GM21529 (cell line): ENCODE results near the gene ARHGAP25.

ENCODE experiments used
- ATAC-seq: cut with Tn5 transposase; IDR thresholded peaks from one replicate; pipeline ENCODE4 v1.9.1; 2021; ENCODE audit not compliant: unreplicated experiment

The ARHGAP25 gene

DNA sequence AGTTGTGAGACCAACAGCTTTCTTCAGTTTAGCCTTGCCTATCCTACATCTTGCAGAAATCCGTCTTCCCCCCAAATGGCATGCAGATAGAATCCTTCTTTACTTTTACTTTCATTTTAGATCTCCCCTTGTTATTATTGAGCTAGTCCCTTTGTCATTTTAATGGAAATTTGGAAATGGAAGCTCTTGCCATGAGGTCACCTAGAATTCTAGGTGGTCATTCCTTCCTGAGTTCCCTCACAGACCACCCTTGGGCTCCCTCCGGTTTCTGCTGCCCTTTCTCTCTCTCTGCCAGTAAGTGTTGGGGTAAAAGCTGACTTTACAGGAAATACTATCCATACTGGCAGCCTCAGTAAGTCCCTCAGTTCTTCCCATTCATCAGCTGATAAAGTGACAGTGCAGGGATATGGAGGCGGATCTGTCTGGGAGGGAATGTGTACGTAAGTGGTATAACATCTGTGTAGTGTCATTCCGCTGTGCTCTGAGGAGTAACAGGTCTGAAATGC, 30.2 kb downstream of the ARHGAP25 start:
- no peak for ATAC-seq

DNA sequence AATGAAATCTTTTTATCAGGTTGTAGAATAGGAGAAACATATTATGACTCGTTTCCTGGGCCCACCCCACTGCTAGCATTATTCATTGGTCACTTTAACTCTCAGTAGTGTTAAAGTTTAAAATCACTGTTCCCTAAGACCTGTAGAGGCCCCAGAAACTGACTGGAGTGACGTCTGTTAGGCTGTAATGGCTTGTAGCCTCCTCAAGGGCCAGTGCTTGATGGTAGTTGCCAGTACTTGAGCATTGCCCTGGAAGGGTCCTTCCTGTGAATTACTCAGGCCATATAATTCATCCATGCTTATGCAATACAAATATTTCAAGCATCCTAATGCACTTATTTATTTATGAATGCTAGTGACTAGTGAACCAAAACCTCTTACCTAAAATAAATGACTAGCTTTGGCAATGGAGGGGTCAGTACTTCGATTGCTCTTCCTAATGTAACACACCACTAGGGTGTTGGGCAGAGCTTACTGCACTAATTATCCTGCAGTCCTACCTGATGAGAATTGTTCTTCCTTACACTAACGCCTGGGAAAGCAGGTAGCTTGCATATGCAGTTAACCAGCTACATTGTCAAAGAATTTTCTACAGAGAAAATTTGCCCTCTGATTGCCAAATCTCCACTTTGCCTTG, 31.2 kb downstream of the ARHGAP25 start:
- ATAC-seq = peak; percentile 3

DNA sequence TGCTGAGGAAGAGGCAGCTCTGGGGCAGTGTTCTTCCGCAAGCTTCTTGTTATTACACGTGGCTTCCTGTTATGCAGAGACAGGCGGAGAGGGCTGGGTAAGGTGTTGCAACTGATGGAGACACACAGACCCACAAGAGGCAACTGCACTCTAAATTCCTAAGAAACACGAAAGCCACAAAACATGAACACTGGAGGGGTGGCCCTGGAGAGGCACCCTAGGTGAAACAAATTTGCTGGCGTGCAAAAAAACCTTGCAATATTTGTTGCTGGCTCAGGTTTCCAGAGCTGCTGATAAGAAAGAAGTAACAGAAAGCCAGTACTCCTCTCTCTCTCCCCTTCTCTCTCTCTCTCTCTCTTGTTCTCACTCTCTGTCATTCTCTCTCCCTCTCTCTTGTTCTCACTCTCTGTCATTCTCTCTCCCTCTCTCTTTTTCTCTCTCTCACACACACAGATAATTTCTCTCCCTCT, 31.8 kb downstream of the ARHGAP25 start:
- peak; percentile 45 for ATAC-seq

DNA sequence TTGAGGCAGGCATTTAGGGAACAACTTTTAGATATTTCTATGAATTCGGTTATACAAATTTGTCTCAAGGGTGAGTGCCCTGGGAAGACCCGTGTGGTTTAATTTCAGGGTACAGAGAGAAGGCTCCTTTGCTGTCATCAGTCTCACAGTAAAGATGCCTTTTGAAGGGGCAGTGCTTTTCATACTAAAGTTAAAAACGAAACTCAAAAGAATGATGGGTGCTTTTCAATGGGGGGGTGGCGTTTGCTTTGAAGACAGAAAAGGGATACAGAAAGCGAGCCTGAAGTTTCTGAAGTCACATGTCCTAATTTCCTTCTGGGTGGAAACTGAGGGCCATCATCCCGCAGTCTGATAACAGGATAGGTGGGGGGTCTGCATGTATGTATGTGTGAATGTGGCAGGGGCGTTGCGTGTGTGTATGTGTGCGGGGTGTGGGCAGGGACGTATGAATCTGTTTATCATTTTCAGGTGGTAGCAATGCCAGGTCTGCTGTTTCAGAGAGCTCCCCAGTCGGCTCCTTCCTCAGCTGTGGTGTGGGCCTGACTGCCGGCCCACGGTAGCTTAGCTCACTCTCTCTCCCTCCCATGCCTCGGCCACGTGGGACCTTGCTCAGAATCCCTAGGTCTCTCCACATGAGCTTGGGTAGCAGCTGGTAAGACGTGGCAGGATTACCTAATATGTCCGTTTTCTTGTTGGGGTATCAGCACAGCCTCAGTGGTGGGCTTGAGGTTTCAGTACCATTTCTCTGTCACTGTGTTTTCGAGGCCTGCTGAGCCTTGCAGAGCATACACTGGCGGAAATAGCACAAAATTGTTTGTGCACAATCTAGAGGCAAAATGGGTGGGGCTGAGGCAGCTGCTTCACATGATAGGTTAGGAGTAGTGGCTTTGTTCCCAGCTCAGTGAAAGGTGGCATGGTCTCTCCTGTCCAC, 32.7 kb downstream of the ARHGAP25 start:
- no peak for ATAC-seq

DNA sequence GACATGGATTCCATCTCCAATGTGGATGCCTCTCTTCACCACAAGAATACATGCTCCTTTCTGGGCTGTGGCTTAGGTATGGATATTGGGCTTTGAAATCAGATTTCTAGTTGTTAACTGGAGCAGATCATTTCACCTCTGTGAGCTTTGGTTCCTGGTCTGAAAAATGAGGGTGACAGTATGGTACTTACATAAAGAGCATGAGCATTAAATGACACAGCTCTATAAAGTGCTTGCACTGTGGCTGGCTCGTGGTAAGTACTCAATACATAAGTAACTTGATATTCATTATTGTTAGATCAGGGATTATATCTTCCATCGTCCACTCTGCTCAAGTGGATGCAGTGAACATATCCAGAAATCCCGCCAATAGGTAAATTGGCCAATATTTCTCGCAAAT, 33.4 kb downstream of the ARHGAP25 start:
- no peak for ATAC-seq

DNA sequence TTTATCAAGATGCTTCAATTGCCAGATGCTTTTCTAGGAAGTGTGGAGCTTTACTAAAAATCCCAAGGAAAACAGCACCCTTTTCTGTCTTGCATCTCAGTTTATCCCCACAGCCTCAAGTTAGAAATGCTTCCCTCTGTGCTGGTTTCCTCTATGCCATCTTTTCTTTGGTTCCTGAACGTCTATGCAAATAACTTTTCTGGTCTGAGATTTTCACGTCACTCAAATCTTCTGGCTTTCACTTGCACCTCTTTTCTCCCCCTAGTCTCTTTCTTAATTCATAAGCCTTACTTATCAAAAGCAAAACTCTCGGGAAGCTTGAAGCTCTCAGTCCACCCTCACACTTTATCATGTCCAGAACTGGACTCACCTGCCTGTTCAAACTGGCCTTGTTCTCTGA, 33.9 kb downstream of the ARHGAP25 start:
- ATAC-seq = no peak

DNA sequence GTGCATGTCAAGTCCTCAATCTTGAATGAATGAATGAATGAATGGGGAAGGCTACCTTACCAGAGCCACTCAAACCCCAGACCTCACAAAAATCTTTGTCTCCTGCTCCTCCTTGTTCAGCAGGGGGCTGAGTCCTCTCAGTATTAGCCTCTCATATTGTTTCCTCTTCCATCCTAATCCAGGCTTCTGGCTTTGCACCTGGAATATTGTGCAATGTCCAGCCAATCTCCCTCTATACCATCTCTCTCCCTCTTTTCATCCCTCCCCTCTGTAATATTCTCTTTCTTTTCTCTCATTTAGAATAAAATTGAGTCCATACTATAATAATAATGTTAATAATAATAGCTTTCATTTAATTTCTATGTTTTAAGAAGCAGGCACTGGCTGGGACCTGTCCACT, 34.3 kb downstream of the ARHGAP25 start:
- no peak for ATAC-seq

DNA sequence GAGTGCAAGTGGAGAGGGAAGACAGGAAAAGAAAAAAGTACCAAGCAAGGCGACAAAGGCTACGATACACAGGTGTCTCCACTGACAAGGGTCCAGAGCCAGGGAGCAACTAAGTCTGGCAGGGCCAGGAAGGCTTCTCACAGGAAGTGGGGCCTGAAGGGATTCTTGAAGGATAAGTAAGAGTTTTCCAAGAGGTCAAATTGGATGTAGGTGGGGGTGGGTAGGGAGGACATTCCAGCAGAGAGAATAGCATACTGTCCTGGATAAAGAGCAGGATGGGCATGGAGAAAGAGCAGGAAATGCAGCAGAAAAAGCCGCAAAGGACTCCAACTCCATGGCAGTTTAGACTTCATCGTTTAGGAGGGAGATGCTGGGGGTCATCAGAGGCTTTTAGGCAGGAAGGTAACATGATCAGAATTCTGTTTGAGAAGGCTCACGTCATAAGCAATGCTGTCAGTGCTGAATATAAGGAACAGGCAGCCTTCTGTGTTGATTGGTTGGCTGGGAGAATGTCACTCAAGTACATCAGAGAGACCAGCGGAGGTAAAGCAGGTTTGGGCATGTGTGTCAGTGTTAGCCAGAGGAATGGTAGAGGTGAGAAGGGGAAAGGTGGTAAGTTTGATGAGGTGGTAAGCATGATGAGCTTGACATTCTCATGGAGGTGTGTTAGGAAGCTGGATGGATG, 35.1 kb downstream of the ARHGAP25 start:
- no peak for ATAC-seq

DNA sequence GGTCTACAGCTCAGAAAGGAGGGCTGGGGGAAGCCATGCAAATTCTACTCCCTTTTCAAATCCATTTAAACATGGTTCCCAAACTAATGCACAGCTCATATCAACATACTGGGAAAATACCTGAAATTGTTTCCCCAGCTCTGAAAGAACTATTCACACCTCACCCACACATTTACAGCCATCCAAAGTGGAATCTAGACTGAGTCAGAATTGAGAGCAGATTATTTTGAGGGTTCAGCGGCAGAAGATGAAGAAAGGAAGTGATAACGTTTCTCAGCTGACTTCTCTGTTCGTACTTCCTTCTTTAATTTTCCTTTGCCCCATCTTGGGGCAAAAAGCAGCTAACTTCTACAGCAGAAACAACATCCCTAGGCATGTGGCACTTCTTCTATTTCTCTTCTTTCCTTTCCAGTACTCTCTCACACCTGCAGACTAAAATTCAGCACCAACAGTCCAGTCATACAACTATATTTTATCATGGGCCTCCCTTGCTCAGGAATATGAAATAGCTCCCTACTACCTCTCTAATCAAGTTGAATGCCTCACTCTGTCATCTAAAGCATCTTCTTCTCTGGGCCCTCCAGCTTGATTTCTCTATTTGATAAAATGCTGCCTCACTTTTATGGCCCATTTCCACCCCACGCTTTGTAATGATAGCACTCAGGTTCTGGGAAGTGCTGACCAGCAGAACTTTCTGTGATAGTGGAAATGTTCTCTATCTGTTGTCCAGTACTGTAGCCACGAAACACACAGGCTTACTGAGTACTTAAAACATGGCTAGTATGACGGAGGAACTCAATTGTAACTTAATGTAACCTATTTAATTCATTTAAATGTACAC, 35.9 kb downstream of the ARHGAP25 start:
- no peak for ATAC-seq

DNA sequence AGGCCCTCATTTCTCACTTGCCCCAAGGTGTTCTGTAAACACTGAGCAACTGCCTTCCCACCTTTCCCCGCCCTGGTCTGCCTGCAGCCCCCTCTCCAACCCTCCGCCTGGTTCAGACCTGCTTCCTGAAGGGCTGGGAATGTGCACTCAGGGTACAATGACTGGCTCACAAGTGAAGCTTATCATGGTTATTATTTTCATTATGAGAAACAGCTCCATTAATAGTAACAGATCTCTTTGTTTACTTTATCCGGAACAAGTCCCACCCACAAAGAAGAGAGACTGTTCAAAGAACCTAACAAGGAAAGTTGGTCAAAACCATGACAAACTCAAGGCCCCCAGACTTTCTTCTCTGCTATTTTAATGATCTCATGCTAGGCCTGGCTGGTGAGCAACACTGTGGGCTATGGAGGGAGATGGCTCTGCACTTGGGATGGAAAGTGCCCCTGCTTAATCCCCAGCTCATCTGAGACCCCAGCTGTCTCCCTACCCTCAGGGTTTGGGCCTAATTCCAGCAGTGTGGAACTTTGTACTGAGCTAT, 36.7 kb downstream of the ARHGAP25 start:
- no peak for ATAC-seq

DNA sequence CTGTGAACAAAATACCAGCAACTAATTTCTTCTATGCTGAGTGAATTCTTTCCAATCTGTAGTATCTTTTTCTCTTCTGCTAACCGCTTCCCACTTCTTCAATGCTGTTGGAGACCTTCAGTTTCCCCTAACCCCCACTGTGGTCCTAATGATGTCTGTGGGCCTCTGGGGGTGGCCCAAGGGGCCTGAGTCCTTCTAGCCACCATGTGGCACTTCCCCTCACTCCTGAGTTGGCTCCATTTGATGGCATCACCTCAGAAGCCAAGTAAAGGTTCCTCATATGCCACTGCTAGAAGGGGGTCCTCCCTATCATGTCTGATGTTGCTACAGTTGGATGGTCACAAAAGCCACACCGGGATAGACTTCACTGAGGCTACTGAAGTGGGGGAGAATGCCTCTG, 37.5 kb downstream of the ARHGAP25 start:
- no peak for ATAC-seq

DNA sequence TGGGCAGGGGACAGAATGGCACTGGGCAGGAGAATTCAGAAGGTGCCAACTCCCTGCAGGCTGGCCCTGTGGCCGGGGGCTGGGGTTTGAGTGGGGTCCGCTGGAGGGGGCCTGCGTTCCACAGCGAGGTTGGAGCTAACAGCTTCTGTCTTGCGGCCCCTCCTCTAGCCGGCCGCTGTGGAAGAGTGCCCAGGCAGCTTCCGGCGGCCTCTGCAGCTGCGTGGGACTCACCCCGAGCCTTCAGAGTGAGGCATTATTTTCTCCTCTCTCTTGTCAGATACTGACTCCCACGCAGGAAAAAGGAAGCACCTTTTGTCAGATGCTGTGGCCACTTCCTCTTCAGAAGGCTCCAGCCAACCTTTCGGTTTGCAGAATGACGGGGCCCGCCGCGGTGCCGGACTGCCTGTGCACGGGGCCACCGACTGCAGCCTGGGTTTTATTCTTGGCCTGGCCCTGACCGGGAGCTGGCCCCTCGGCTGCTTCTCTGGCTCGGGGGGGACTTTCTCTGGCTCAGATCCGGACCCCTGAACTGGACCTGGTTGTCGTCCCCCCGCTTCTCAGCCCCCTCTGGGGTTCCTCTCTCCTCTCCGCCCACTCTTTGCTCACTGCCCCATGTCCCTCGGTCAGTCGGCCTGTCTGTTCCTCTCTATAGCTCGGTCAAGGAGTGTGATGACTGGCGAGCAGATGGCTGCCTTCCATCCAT, 40.1 kb downstream of the ARHGAP25 start:
- peak; percentile 93 for ATAC-seq

DNA sequence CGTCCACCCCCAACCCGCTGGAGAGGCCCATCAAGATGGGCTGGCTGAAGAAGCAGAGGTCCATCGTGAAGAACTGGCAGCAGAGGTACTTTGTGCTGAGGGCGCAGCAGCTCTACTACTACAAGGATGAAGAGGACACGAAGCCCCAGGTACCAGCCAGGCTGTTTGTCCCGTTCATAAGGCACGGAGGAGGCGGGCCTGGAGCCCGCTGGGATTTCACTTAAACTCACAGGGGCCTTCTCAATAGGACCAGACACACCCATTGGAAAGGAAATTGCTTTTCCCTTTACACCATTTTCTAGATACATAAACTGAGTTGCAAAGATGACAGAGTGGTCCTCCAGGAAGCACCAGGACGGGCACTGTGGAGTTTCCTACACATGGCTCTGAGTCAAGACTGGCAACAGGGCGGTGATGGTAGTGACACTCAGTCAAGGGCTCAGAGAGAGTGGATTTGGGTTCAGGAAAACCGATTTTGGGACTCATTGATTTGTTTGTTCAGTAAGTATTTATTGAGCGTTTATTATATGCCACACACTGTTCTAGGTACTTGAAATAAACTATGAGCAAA, 40.7 kb downstream of the ARHGAP25 start:
- ATAC-seq = no peak

DNA sequence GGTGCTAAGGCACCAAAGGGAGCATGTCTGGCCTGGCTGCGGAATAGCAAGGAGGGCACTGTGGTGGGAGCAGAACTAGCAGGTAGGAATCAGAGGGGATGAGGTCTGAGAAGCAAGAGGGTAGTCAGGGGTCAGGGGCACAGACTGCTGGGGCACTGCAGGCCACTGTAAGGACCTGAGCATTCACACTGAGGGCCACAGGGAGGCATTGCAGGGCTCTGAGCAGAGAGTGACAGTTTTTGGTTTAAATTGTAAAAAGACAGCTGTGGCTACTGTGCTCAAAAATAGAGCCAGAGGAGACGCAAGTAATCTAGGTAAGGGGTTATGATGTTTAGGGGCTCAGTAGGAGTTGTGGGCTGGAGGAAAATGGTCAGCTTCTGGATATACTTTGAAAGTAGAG, 41.5 kb downstream of the ARHGAP25 start:
- ATAC-seq = no peak

DNA sequence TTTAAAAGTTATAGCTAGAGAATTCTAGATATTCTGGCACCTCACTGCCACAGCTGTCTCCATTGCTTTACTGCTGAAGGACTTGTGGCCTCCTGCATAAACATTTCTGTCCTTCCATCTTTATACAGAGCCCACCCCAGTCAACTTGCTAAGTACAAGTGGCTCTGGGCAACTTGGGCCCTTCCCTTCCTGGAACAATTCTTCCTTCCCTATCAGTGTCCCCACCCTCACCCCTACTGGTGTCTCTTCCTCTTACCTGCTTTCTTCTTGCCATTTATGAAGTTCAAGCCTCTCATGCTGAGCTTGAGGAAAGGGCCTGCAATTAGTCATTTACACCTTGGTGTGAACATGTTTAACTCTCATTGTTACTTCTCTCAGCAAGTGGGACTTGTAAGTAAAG, 45.0 kb downstream of the ARHGAP25 start:
- no peak for ATAC-seq

DNA sequence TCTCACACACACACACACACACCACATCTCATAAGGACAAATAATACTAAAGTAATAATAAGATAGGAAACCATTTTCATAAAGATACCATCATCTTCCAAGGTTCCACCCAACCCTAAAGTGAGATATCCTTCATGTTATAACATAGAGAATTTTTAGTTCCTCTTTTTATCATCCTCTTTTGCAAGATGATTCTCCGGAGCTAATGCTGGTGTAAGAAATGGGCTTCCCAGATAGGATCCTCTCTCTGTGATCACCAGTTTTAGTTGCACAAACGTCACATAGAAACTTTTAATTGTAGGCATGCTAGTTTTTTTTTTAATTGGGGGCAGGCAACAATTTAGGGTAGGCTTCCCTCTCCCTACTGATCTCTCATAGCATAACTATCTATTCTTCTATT, 49.6 kb downstream of the ARHGAP25 start:
- no peak for ATAC-seq

DNA sequence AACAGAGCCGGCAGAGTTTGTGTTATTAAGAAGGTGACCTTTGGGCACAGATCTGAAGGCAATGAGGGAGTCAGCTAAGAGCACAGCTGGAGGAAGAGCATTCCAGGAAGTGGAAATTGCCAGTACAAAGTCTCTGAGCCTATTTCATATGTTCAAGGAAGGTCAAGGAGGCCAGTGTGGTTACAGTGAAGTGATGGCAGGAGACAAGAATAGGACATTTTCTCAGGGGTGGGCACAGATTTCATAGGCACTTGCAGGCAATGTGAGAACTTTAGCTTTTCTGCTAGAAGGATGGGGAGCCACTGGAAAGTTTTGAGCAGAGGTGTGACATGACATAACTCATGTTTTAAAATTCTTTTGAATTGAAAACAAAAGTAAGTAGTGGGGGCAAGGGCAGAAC, 50.3 kb downstream of the ARHGAP25 start:
- ATAC-seq = no peak

DNA sequence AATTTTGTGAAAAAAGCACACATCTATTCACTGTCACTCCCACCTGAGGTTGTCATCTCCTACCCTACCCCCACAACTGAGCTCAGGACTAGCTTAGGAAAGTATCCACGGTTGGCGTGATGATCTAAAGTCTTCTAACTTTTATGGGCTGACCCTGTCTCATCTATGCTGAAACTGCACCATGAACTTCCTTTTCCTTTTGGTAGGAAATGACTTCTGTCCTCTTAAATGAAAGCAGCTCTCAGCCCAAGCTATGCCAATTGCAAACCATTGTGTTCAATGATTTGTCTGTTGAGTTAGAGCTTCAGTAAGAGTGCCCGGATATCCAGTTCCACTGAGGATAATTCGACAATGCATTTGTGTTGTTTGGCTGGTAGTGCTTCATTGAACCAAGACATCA, 52.7 kb downstream of the ARHGAP25 start:
- no peak for ATAC-seq

DNA sequence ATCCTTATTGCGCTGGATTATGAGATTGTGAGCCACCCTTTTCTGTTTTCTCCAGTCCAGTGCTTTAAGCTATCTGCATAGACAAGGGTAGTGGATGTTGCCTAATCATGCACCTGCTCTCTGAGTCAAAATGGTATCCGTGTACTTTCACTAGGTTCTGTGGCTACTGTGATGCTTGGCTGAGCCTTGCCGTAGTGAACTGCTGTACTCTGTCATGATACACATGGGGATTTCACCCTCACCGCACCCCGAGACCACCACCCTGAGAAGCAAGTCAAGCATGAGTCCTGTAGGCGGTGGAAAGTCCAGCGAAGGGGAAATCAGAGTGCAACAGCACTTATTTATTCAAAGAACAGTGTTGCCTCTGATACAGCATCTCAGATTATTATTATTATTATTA, 55.0 kb downstream of the ARHGAP25 start:
- peak; percentile 100 for ATAC-seq
